Stimulated activated CD8-positive, alpha-beta memory T cell treated with anti-CD3 and anti-CD28 coated beads, Interleukin-12 subunit alpha, Interleukin-12 subunit beta, amount 100 ng/mL, for 1 hour (primary cell): ENCODE results near the gene GDNF.

Source experiments
- DNase-seq: peaks from one replicate; pipeline ENCODE4 v3.0.0-alpha.2; 2020; ENCODE audit warnings: low read depth

The GDNF gene

GRCh38 chr5:37777432-37778130 lies 62.3 kb downstream of the GDNF start:
- DNase-seq = no peak

- DNase-seq = no peak
These were observed 63.0 kb downstream of the GDNF start for GRCh38 chr5:37776826-37777225.

- DNase-seq = no peak
These were observed 64.8 kb downstream of the GDNF start for GRCh38 chr5:37774912-37775483.

GRCh38 chr5:37773809-37774208 lies 66.0 kb downstream of the GDNF start:
- no peak for DNase-seq

- DNase-seq = no peak
These were observed 67.6 kb downstream of the GDNF start for GRCh38 chr5:37772255-37772654.

- no peak for DNase-seq
These were observed 68.1 kb downstream of the GDNF start for GRCh38 chr5:37771731-37772130.

- DNase-seq = no peak
These were observed 68.6 kb downstream of the GDNF start for GRCh38 chr5:37771203-37771611.

- DNase-seq = no peak
These were observed 69.1 kb downstream of the GDNF start for GRCh38 chr5:37770786-37771185.

- DNase-seq = no peak
These were observed 70.0 kb downstream of the GDNF start for GRCh38 chr5:37769840-37770239.

GRCh38 chr5:37769108-37769507 lies 70.7 kb downstream of the GDNF start:
- no peak for DNase-seq

- no peak for DNase-seq
These were observed 71.5 kb downstream of the GDNF start for GRCh38 chr5:37768371-37768770.

- no peak for DNase-seq
These were observed 71.9 kb downstream of the GDNF start for GRCh38 chr5:37767961-37768360.

- no peak for DNase-seq
These were observed 72.6 kb downstream of the GDNF start for GRCh38 chr5:37767251-37767650.
